ENCODE results near the gene CD274. TPM values are rescaled to one million over a fixed set of nuclear protein-coding genes. Genes with fewer than 3 reads are reported as not detected.
A peak's percentile ranks its signal among the peaks of the same experiment; 100 is the strongest.

Gene CD274
- total RNA-seq, 1 experiment from 2014 or later: 0.62 TPM

- H3K27me3 ChIP-seq (replicated peaks; ENCODE audit: insufficient read depth, low read depth, low read length, poor library complexity): no peaks in the 10 kb centered on the region
- no peak for TF ChIP-seq EZH2 (IDR thresholded peaks at IDR 0.05; ENCODE audit: borderline replicate concordance, low read depth, low read length, poor library complexity, severe bottlenecking)
- no peak for TF ChIP-seq CTCF (conservative IDR thresholded peaks at IDR 0.05; ENCODE audit: low read depth, low read length)
- no peaks in the 10 kb centered on the region for H3K36me3 ChIP-seq (ENCODE audit: insufficient read depth, low read length, poor library complexity, severe bottlenecking)
- POLR2A ChIA-PET (ENCODE audit: low non-redundant PET): no interaction called here
- H3K4me1 ChIP-seq (ENCODE audit: insufficient read depth, low read length, poor library complexity, severe bottlenecking): peaks cover 8% of the 10 kb centered on the region
- DNase-seq (ENCODE audit: low spot score): peak; percentile 83
- CTCF ChIA-PET: no interaction called here
- peak overlapping the region; percentile 56 for H3K27ac ChIP-seq (ENCODE audit: low read depth, low read length, poor library complexity, severe bottlenecking)
- intact Hi-C loops (cut with micrococcal nuclease; ENCODE audit: unreplicated experiment): no loop called here
- no TSS peak for BruUV-seq (replicated peaks)
- H3K9me3 ChIP-seq (ENCODE audit: low read depth, low read length, poor library complexity, severe bottlenecking): no peaks in the 10 kb centered on the region
- H3K4me3 ChIP-seq (ENCODE audit: low read depth, low read length, poor library complexity, severe bottlenecking): no peak overlapping the region
Measured at GRCh38 chr9:5509573-5509972, 59.2 kb downstream of the CD274 start.

- no peak within 1 kb of the TSS for H3K4me3 ChIP-seq (ENCODE audit: low read depth, low read length, poor library complexity, severe bottlenecking)
- no peak for DNase-seq (ENCODE audit: low spot score)
- ChIA-PET POLR2A (ENCODE audit: low non-redundant PET) (interaction anchor here (0.5 kb wide), 1 partner anchor 90 kb away, joined by 3 read pairs; no protein-coding TSS in a partner anchor), CTCF (interaction anchor here (0.6 kb wide), 1 partner anchor 58 kb away, joined by 11 read pairs; no protein-coding TSS in a partner anchor)
- BruUV-seq (replicated peaks): no TSS peak
- H3K4me1 ChIP-seq (ENCODE audit: insufficient read depth, low read length, poor library complexity, severe bottlenecking): peaks cover 8% of the 10 kb centered on the region
- H3K9me3 ChIP-seq (ENCODE audit: low read depth, low read length, poor library complexity, severe bottlenecking): no peaks in the 10 kb centered on the region
- H3K27ac ChIP-seq (ENCODE audit: low read depth, low read length, poor library complexity, severe bottlenecking): peak within 1 kb of the TSS; percentile 58
- intact Hi-C loops (cut with micrococcal nuclease; ENCODE audit: unreplicated experiment): no loop called here
- H3K36me3 ChIP-seq (ENCODE audit: insufficient read depth, low read length, poor library complexity, severe bottlenecking): no peaks in the 10 kb centered on the region
- TF ChIP-seq EZH2 (IDR thresholded peaks at IDR 0.05; ENCODE audit: borderline replicate concordance, low read depth, low read length, poor library complexity, severe bottlenecking) (no peak), CTCF (conservative IDR thresholded peaks at IDR 0.05; ENCODE audit: low read depth, low read length) (no peak)
- no peaks in the 10 kb centered on the region for H3K27me3 ChIP-seq (replicated peaks; ENCODE audit: insufficient read depth, low read depth, low read length, poor library complexity)
Measured at GRCh38 chr9:5510360-5510931, 60.1 kb downstream of the CD274 start, which contains the start of gene PDCD1LG2. Gene PDCD1LG2, plus strand, starts transcription at chr9:5510531. Its CDS starts 12,016 bp downstream, at chr9:5522547.

- H3K9me3 ChIP-seq (ENCODE audit: low read depth, low read length, poor library complexity, severe bottlenecking): no peaks in the 10 kb centered on the region
- no peaks in the 10 kb centered on the region for H3K27me3 ChIP-seq (replicated peaks; ENCODE audit: insufficient read depth, low read depth, low read length, poor library complexity)
- peak; percentile 44 for DNase-seq (ENCODE audit: low spot score)
- intact Hi-C loops (cut with micrococcal nuclease; ENCODE audit: unreplicated experiment): no loop called here
- ChIA-PET CTCF (interaction anchor here (0.6 kb wide), 1 partner anchor 59 kb away, joined by 11 read pairs; no protein-coding TSS in a partner anchor), POLR2A (ENCODE audit: low non-redundant PET) (interaction anchor here (0.5 kb wide), 1 partner anchor 90 kb away, joined by 3 read pairs; no protein-coding TSS in a partner anchor)
- no peak for TF ChIP-seq EZH2 (IDR thresholded peaks at IDR 0.05; ENCODE audit: borderline replicate concordance, low read depth, low read length, poor library complexity, severe bottlenecking)
- TF ChIP-seq CTCF (conservative IDR thresholded peaks at IDR 0.05; ENCODE audit: low read depth, low read length): no peak
- H3K36me3 ChIP-seq (ENCODE audit: insufficient read depth, low read length, poor library complexity, severe bottlenecking): no peaks in the 10 kb centered on the region
- H3K4me1 ChIP-seq (ENCODE audit: insufficient read depth, low read length, poor library complexity, severe bottlenecking): peaks cover 8% of the 10 kb centered on the region
- BruUV-seq (replicated peaks): no TSS peak
- no peak overlapping the region for H3K4me3 ChIP-seq (ENCODE audit: low read depth, low read length, poor library complexity, severe bottlenecking)
- H3K27ac ChIP-seq (ENCODE audit: low read depth, low read length, poor library complexity, severe bottlenecking): peak overlapping the region; percentile 58
Measured at GRCh38 chr9:5510989-5511388, 60.6 kb downstream of the CD274 start.

Measured in A673 (cell line).